HEK293 (cell line): ENCODE results near the gene NDUFS1.

Experiments
- CTCF ChIA-PET: fragments of 350-600 bp; formaldehyde crosslinking; extraction: SDS; loops from one replicate; lab custom pipeline; 2021; ENCODE audit warnings: antibody characterized with exemption; lab: Yijun Ruan, JAX
- POLR2A ChIA-PET: fragments of 300-600 bp; formaldehyde crosslinking; extraction: SDS; loops from one replicate; lab custom pipeline; 2020; ENCODE audit warnings: antibody characterized with exemption, inconsistent platforms; lab: Yijun Ruan, JAX
- H3K27ac ChIP-seq: fragments of 200-500 bp; sonication (Bioruptor generic); 2 replicates; pipeline ENCODE4 v1.5.1; 2014; ENCODE audit warnings: low read depth, low read length, control low read depth, inconsistent platforms; ENCODE audit errors: extremely low read depth
- H3K36me3 ChIP-seq, 2 experiments: fragments of 200-500 bp in 1 of 2; sonication (Bioruptor generic) in 1 of 2; 1 replicate in 1 of 2; 2 replicates in 1 of 2; pipeline ENCODE4 v1.5.1; 2014 to 2017; ENCODE audit warnings: inconsistent platforms in 2 of 2, low read length in 2 of 2; ENCODE audit not compliant: control insufficient read depth in 2 of 2, insufficient read depth in 1 of 2
- H3K4me1 ChIP-seq: fragments of 200-500 bp; sonication (Bioruptor generic); 2 replicates; pipeline ENCODE4 v1.5.1; 2014; ENCODE audit warnings: mild to moderate bottlenecking, low read length, inconsistent platforms; ENCODE audit not compliant: control insufficient read depth, insufficient read depth
- H3K4me3 ChIP-seq: 2 replicates; pipeline ENCODE4 v1.5.1; 2011; ENCODE audit warnings: low read depth, mild to moderate bottlenecking, control low read depth, low read length, moderate library complexity
- H3K9me3 ChIP-seq: fragments of 200-500 bp; sonication (Bioruptor generic); 2 replicates; pipeline ENCODE4 v1.5.1; 2014; ENCODE audit warnings: low read depth, low read length, inconsistent platforms; ENCODE audit not compliant: control insufficient read depth, insufficient read depth
- FEZF1 ChIP-seq: fragments of 450-650 bp; formaldehyde crosslinking; IDR thresholded peaks from 2 replicates; pipeline ENCODE4 v1.5.1; 2016; ENCODE audit warnings: missing biosample characterization, missing genetic modification characterization
- IKZF3 ChIP-seq: fragments of 450-650 bp; IDR thresholded peaks from 2 replicates; pipeline ENCODE4 v1.5.0; 2018; ENCODE audit warnings: missing biosample characterization, mild to moderate bottlenecking, missing genetic modification characterization, moderate library complexity
- KLF7 ChIP-seq: fragments of 450-650 bp; formaldehyde crosslinking; IDR thresholded peaks from 2 replicates; pipeline ENCODE4 v1.5.1; 2016; ENCODE audit warnings: missing biosample characterization, missing genetic modification characterization, borderline replicate concordance
- PRDM6 ChIP-seq: fragments of 450-650 bp; formaldehyde crosslinking; IDR thresholded peaks from 2 replicates; pipeline ENCODE4 v1.5.1; 2017; ENCODE audit warnings: missing biosample characterization, missing genetic modification characterization
- SCRT2 ChIP-seq: fragments of 450-650 bp; formaldehyde crosslinking; IDR thresholded peaks from 2 replicates; pipeline ENCODE4 v1.5.1; 2016; ENCODE audit warnings: missing biosample characterization, missing genetic modification characterization
- SP2 ChIP-seq: fragments of 450-650 bp; formaldehyde crosslinking; IDR thresholded peaks from 2 replicates; pipeline ENCODE4 v1.5.1; 2016; ENCODE audit warnings: missing biosample characterization, missing genetic modification characterization
- ZNF121 ChIP-seq: fragments of 450-650 bp; formaldehyde crosslinking; IDR thresholded peaks from 2 replicates; pipeline ENCODE4 v1.5.1; 2016; ENCODE audit warnings: missing biosample characterization, missing genetic modification characterization
- ZNF48 ChIP-seq: fragments of 450-650 bp; formaldehyde crosslinking; IDR thresholded peaks from 2 replicates; pipeline ENCODE4 v1.5.1; 2016; ENCODE audit warnings: missing biosample characterization, missing genetic modification characterization
- ZNF488 ChIP-seq: fragments of 450-650 bp; formaldehyde crosslinking; IDR thresholded peaks from 2 replicates; pipeline ENCODE4 v1.5.1; 2016; ENCODE audit warnings: missing biosample characterization, missing genetic modification characterization
- ZNF768 ChIP-seq: fragments of 450-650 bp; formaldehyde crosslinking; IDR thresholded peaks from 2 replicates; pipeline ENCODE4 v1.5.1; 2018; ENCODE audit warnings: missing biosample characterization, mild to moderate bottlenecking, missing genetic modification characterization
- ZSCAN18 ChIP-seq: fragments of 450-650 bp; formaldehyde crosslinking; IDR thresholded peaks from 2 replicates; pipeline ENCODE4 v1.5.1; 2016; ENCODE audit warnings: missing biosample characterization, missing genetic modification characterization
- ZXDB ChIP-seq: fragments of 450-650 bp; formaldehyde crosslinking; IDR thresholded peaks from 2 replicates; pipeline ENCODE4 v1.5.1; 2016; ENCODE audit warnings: missing biosample characterization, missing genetic modification characterization

NDUFS1 gene

GRCh38 chr2:206092297-206092696 lies 66.9 kb downstream of the NDUFS1 start:
- no peak for TF ChIP-seq ZXDB (tag by site-specific recombination)
- TF ChIP-seq KLF7: no peak
- no peak for TF ChIP-seq IKZF3
- TF ChIP-seq FEZF1 (tag by site-specific recombination): no peak
- no peak for TF ChIP-seq ZNF48 (tag by site-specific recombination)
- TF ChIP-seq PRDM6: no peak
- TF ChIP-seq SP2 (tag by site-specific recombination): no peak
- no peak for TF ChIP-seq ZNF768 (tag by site-specific recombination)
- TF ChIP-seq, all 188 proteins: peak for 0
- CTCF ChIA-PET: interaction anchor here (0.6 kb wide), 1 partner anchor 38 kb away, joined by 3 read pairs; no protein-coding TSS in a partner anchor

GRCh38 chr2:206088248-206088647 lies 71.0 kb downstream of the NDUFS1 start:
- H3K9me3 ChIP-seq: no peaks in the 10 kb centered on the region
- CTCF ChIA-PET: interaction anchor here (0.7 kb wide), 1 partner anchor 1695 kb away, joined by 4 read pairs; no protein-coding TSS in a partner anchor
- POLR2A ChIA-PET: no interaction called here
- TF ChIP-seq ZSCAN18 (no peak), ZNF121 (tag by site-specific recombination) (peak; percentile 48)
- TF ChIP-seq, all 188 proteins: peak for 1
- Histone ChIP-seq H3K27ac (no peak overlapping the region), H3K4me1 (no peaks in the 10 kb centered on the region), H3K4me3 (no peak overlapping the region), H3K36me3 (peaks cover 0 to 3% of the 10 kb centered on the region in 2 experiments; a peak in 2 of 3 replicates)

More at GRCh38 chr2:206092297-206092696, 66.9 kb downstream of the NDUFS1 start:
- Histone ChIP-seq H3K27ac (no peak overlapping the region), H3K36me3 (peaks cover 0 to 3% of the 10 kb centered on the region in 2 experiments; a peak in 2 of 3 replicates), H3K9me3 (no peaks in the 10 kb centered on the region), H3K4me1 (no peaks in the 10 kb centered on the region), H3K4me3 (no peak overlapping the region)
- POLR2A ChIA-PET: interaction anchor here (0.7 kb wide), 1 partner anchor 48 kb away, joined by 4 read pairs; no protein-coding TSS in a partner anchor

- no peaks in the 10 kb centered on the region for H3K4me1 ChIP-seq
- POLR2A ChIA-PET: interaction anchor here (0.5 to 2.3 kb wide), 4 partner anchors 9 to 88 kb away, joined by 5 to 8 read pairs (median 6); partner anchors contain the start of genes EEF1B2 and NDUFS1
- peak overlapping the region; percentile 77 for H3K4me3 ChIP-seq
- no peaks in the 10 kb centered on the region for H3K9me3 ChIP-seq
- peak overlapping the region; percentile 43; the same call in 1 of the 2 replicates for H3K27ac ChIP-seq
- CTCF ChIA-PET: interaction anchor here (1.0 to 1.3 kb wide), 3 partner anchors 10 to 15 kb away, joined by 5 to 7 read pairs (median 6); no protein-coding TSS in a partner anchor
- TF ChIP-seq SCRT2 (peak; percentile 21; the same call in 1 of the 2 replicates), ZNF488 (tag by site-specific recombination) (no peak)
- H3K36me3 ChIP-seq: peaks cover 0 to 3% of the 10 kb centered on the region in 2 experiments; a peak in 2 of 3 replicates
Observed at GRCh38 chr2:206086716-206087350, 72.4 kb downstream of the NDUFS1 start.
